ENCODE results near the gene GSK3A. TPM values are rescaled to one million over a fixed set of nuclear protein-coding genes. Genes with fewer than 3 reads are reported as not detected.

Gene GSK3A
- total and polyA plus RNA-seq, 2 of the 4 experiments (the other 2 are of a cell fraction): 8.1 to 43.3 TPM

DNA sequence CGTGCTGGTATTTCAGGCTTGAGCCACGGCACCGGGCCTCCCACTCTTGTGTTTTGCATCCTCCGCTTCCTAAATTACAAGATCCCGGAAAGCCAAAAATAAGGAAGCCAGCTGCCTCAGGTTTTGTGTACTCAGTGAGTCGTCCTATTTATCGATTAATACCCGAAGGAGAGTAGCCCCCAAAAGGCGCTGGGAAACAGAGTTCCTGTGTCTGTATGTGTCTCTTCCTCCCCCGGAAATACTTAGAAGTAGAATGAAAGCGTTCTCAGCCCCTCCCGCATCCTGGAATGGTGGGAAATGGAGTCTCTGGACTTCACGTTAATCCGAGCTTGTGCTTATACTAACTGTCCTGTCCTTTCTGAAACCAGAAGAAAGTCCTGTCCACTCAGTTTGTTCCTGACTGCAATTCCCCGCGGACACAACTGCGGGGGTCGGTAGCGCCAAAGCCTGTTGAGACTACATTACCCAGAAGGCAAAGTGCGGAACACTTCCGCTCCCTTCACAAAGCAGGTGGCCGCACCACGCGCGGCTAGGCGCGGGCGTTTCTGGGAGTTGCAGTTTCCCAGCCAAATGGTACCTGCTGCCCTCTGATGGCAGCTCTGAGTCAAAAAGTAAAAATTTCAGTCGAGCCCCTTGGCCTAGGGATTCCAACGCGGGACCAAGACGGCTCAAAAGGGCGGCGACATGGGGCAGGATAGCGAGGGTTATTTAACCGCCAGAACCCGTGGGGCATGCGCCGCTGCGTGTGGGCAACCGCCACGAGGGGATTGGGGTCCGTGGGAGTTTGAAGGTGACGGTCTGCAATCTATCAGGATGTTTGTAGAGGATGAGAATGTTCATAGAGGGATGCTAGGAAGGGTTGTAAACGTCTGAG lies 2.2 kb upstream of the GSK3A start (continued):
- TF ChIP-seq POLR2A (IDR thresholded peaks at IDR 0.05; ENCODE audit: low read depth, low read length) (0 out of 2 replicates have a peak, but pooled peaks have one; percentile 35), CEBPB (IDR thresholded peaks at IDR 0.05; ENCODE audit: low read depth, low read length) (no peak), MAFK (IDR thresholded peaks at IDR 0.05; ENCODE audit: low read depth, low read length) (no peak), CHD1 (IDR thresholded peaks at IDR 0.05; ENCODE audit: low read depth, low read length) (no peak)

DNA sequence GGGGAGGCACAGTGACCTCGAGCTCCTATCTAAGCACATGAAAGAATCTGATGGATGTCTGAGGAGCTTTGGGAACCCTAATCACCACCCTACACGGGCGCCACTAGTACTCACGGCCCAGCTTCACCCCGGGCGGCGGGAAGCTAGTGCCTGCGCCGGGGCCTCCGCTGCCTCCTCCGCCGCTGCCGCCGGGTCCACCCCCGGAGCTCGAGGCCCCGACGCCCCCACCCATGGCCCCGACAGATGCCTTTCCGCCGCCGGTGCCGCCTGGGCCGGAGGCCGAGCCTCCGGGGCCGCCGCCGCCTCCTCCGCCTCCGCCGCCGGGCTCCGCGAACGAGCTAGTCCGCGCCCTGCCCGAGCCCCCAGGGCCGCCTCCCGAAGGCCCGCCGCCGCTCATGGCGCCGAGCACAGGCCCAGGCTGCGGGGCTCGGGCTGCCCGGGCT lies 312 bp downstream of the GSK3A start:
- Histone ChIP-seq H2BK5ac (ENCODE audit: low read depth, low read length, poor library complexity, severe bottlenecking) (peak overlapping the region; percentile 21), H4K8ac (ENCODE audit: low read depth in 2 of 2, low read length in 2 of 2) (peak overlapping the region in 1 of 2 experiments; percentile 86; a peak in 2 of 4 replicates), H3K9me1 (ENCODE audit: insufficient read depth, low read length) (peaks cover 4% of the 10 kb centered on the region; the same call in 1 of the 2 replicates), H4K20me1 (ENCODE audit: insufficient read depth, low read length) (peaks cover 13% of the 10 kb centered on the region), H3K9ac (ENCODE audit: low read depth, low read length) (peak overlapping the region; percentile 98), H3K79me1 (ENCODE audit: low read depth in 1 of 2, low read length in 2 of 2) (peaks cover 17 to 65% of the 10 kb centered on the region in 2 experiments), H2AK9ac (replicated peaks; ENCODE audit: low read depth, low read length, poor library complexity) (peak overlapping the region; percentile 95), H2BK20ac (ENCODE audit: low read depth, low read length) (no peak overlapping the region), H3K9me3 (ENCODE audit: control insufficient read depth, insufficient read depth, low read length) (no peaks in the 10 kb centered on the region), H2BK120ac (ENCODE audit: low read depth, low read length) (no peak overlapping the region), H4K91ac (ENCODE audit: insufficient read depth, low read depth, low read length) (peak overlapping the region; percentile 63; the same call in 1 of the 2 replicates), H3K27ac (ENCODE audit: insufficient read depth, low read length) (peak overlapping the region; percentile 83), H3K4me2 (ENCODE audit: low read depth, low read length) (peak overlapping the region; percentile 96), H3K4me3 (ENCODE audit: insufficient read depth, low read depth, low read length) (peak overlapping the region; percentile 91), H2AFZ (replicated peaks; ENCODE audit: low read length, poor library complexity) (peak overlapping the region; percentile 93), H3K56ac (ENCODE audit: extremely low read depth, insufficient read depth, low read length) (peak overlapping the region; percentile 90), H4K5ac (ENCODE audit: low read depth, low read length) (peak overlapping the region; percentile 66), H3K4ac (ENCODE audit: low read depth, low read length) (peak overlapping the region; percentile 79), H3K4me1 (ENCODE audit: control insufficient read depth, insufficient read depth, low read length) (peaks cover 8% of the 10 kb centered on the region), H3K36me3 (ENCODE audit: control insufficient read depth, insufficient read depth, low read length) (peaks cover 10% of the 10 kb centered on the region), H3K23ac (ENCODE audit: low read depth, low read length) (peak overlapping the region; percentile 98), H3K14ac (replicated peaks; ENCODE audit: low read depth, low read length) (peak overlapping the region; percentile 98), H2BK15ac (ENCODE audit: low read depth, low read length) (no peak overlapping the region), H3K27me3 (ENCODE audit: control insufficient read depth, insufficient read depth, low read length) (no peaks in the 10 kb centered on the region), H2AK5ac (ENCODE audit: low read depth, low read length) (peak overlapping the region; percentile 63; the same call in 1 of the 2 replicates), H3K18ac (ENCODE audit: low read depth, low read length) (0 out of 2 replicates have a peak overlapping the region, but pooled peaks have one; percentile 22)
- dilution Hi-C loops (cut with HindIII; ENCODE audit: low sequenced_read_pairs, unreplicated experiment): no loop called here
- peak; percentile 0; the same call in 1 of the 2 replicates for ATAC-seq (ENCODE audit: low read depth)
- ChIA-PET POLR2A (ENCODE audit: unreplicated experiment) (no interaction called here), CTCF (interaction anchor here (1.1 kb wide), 1 partner anchor 9 kb away, joined by 3 read pairs; no protein-coding TSS in a partner anchor)
- intact Hi-C loops (cut with micrococcal nuclease): loop anchor here (2.0 to 5.0 kb wide), 3 partner anchors 21 to 135 kb away; partner anchors contain the start of genes POU2F2 and ZNF526
- WGBS, 2 experiments (ENCODE audit: extremely low coverage in 2 of 2, insufficient read length in 1 of 2): no CpG with 5 or more reads among the region's 49 CpGs
- BruUV-seq (replicated peaks): no TSS peak
- in situ Hi-C loops (cut with MboI; ENCODE audit: low sequenced_read_pairs): no loop called here
- no peak for DNase-seq
- TF ChIP-seq RCOR1 (IDR thresholded peaks at IDR 0.05; ENCODE audit: insufficient replicate concordance, low read length): no peak
- TF ChIP-seq CEBPB (IDR thresholded peaks at IDR 0.05; ENCODE audit: low read depth, low read length): no peak
- TF ChIP-seq, protein P1, sequence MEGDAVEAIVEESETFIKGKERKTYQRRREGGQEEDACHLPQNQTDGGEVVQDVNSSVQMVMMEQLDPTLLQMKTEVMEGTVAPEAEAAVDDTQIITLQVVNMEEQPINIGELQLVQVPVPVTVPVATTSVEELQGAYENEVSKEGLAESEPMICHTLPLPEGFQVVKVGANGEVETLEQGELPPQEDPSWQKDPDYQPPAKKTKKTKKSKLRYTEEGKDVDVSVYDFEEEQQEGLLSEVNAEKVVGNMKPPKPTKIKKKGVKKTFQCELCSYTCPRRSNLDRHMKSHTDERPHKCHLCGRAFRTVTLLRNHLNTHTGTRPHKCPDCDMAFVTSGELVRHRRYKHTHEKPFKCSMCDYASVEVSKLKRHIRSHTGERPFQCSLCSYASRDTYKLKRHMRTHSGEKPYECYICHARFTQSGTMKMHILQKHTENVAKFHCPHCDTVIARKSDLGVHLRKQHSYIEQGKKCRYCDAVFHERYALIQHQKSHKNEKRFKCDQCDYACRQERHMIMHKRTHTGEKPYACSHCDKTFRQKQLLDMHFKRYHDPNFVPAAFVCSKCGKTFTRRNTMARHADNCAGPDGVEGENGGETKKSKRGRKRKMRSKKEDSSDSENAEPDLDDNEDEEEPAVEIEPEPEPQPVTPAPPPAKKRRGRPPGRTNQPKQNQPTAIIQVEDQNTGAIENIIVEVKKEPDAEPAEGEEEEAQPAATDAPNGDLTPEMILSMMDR (conservative IDR thresholded peaks at IDR 0.05; ENCODE audit: low read depth, low read length): no peak
- TF ChIP-seq, protein P2, sequence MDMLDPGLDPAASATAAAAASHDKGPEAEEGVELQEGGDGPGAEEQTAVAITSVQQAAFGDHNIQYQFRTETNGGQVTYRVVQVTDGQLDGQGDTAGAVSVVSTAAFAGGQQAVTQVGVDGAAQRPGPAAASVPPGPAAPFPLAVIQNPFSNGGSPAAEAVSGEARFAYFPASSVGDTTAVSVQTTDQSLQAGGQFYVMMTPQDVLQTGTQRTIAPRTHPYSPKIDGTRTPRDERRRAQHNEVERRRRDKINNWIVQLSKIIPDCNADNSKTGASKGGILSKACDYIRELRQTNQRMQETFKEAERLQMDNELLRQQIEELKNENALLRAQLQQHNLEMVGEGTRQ (IDR thresholded peaks at IDR 0.05; ENCODE audit: low read depth, low read length): no peak
- no peak for TF ChIP-seq SMC3 (IDR thresholded peaks at IDR 0.05; ENCODE audit: low read depth, low read length)
- no peak for TF ChIP-seq RFX5 (IDR thresholded peaks at IDR 0.05; ENCODE audit: low read depth, low read length)
- no peak for TF ChIP-seq NFE2L2 (IDR thresholded peaks at IDR 0.05; ENCODE audit: low read depth, low read length)
- TF ChIP-seq, protein P3, sequence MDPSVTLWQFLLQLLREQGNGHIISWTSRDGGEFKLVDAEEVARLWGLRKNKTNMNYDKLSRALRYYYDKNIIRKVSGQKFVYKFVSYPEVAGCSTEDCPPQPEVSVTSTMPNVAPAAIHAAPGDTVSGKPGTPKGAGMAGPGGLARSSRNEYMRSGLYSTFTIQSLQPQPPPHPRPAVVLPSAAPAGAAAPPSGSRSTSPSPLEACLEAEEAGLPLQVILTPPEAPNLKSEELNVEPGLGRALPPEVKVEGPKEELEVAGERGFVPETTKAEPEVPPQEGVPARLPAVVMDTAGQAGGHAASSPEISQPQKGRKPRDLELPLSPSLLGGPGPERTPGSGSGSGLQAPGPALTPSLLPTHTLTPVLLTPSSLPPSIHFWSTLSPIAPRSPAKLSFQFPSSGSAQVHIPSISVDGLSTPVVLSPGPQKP (IDR thresholded peaks at IDR 0.05; ENCODE audit: borderline replicate concordance, low read depth, low read length): no peak

Data from IMR-90 (cell line).